Measurements from ENCODE around the gene GOLGA8M.
"Not testable (repeated sequence)": the region's sequence is repeated elsewhere in the genome, so short reads cannot be mapped to it uniquely, and the experiment has no call there.

- TF ChIP-seq CTCF, POLR2A (IDR thresholded peaks at IDR 0.05): not testable (repeated sequence)
Measured at GRCh38 chr15:28666402-28666801, 45.8 kb downstream of the GOLGA8M start.
